ENCODE data around the gene PRND. TPM values are rescaled to one million over a fixed set of nuclear protein-coding genes. Genes with fewer than 3 reads are reported as not detected.

PRND gene
- total and polyA plus RNA-seq, 2 of the 13 experiments (the other 11 are each of a cell fraction or from before 2014, with no cell fraction given) = not detected

- TF ChIP-seq SP1 (IDR thresholded peaks at IDR 0.05) = no peak
- TF ChIP-seq SP1 (CRISPR knock-in tag; IDR thresholded peaks at IDR 0.05) = peak; percentile 4; the same call in 1 of the 2 replicates
- no peak for TF ChIP-seq ZNF460 (CRISPR knock-in tag; IDR thresholded peaks at IDR 0.05; ENCODE audit: borderline replicate concordance)
- no peak for TF ChIP-seq ZHX2 (IDR thresholded peaks at IDR 0.05; ENCODE audit: low read depth)
- no peak for TF ChIP-seq ZHX2 (CRISPR knock-in tag; IDR thresholded peaks at IDR 0.05; ENCODE audit: borderline replicate concordance)
- peak; percentile 47 for TF ChIP-seq KDM6A (CRISPR knock-in tag; IDR thresholded peaks at IDR 0.05; ENCODE audit: low read depth)
- TF ChIP-seq PRDM15 (CRISPR knock-in tag; IDR thresholded peaks at IDR 0.05) = peak; percentile 98
- TF ChIP-seq BCL6 (CRISPR knock-in tag; IDR thresholded peaks at IDR 0.05) = peak; percentile 27; the same call in 1 of the 2 replicates
- TF ChIP-seq KDM1A (CRISPR knock-in tag; IDR thresholded peaks at IDR 0.05) = no peak
- no peak for TF ChIP-seq CENPX (CRISPR knock-in tag; IDR thresholded peaks at IDR 0.05)
- no peak for TF ChIP-seq FIP1L1 (IDR thresholded peaks at IDR 0.05; ENCODE audit: borderline replicate concordance, insufficient read depth, low read depth, low read length)
- TF ChIP-seq AKNA (CRISPR knock-in tag; IDR thresholded peaks at IDR 0.05; ENCODE audit: borderline replicate concordance) = no peak
- TF ChIP-seq FOXC1 (CRISPR knock-in tag; IDR thresholded peaks at IDR 0.05; ENCODE audit: borderline replicate concordance) = peak; percentile 51; the same call in 1 of the 2 replicates
- no peak for TF ChIP-seq ZNF235 (CRISPR knock-in tag; IDR thresholded peaks at IDR 0.05; ENCODE audit: borderline replicate concordance)
These were observed 1.4 kb upstream of the PRND start (continued) for GRCh38 chr20:4720041-4720976.

Measured in HepG2 (cell line).